ENCODE data around the gene SPOPL. TPM values are rescaled to one million over a fixed set of nuclear protein-coding genes. Genes with fewer than 3 reads are reported as not detected.
A peak's percentile ranks its signal among the peaks of the same experiment; 100 is the strongest.

SPOPL gene
- total and polyA plus RNA-seq, 9 of the 15 experiments (the other 6 are each of a cell fraction or from before 2014, with no cell fraction given) = 0.53 to 6.1 (median 4.1) TPM

DNA sequence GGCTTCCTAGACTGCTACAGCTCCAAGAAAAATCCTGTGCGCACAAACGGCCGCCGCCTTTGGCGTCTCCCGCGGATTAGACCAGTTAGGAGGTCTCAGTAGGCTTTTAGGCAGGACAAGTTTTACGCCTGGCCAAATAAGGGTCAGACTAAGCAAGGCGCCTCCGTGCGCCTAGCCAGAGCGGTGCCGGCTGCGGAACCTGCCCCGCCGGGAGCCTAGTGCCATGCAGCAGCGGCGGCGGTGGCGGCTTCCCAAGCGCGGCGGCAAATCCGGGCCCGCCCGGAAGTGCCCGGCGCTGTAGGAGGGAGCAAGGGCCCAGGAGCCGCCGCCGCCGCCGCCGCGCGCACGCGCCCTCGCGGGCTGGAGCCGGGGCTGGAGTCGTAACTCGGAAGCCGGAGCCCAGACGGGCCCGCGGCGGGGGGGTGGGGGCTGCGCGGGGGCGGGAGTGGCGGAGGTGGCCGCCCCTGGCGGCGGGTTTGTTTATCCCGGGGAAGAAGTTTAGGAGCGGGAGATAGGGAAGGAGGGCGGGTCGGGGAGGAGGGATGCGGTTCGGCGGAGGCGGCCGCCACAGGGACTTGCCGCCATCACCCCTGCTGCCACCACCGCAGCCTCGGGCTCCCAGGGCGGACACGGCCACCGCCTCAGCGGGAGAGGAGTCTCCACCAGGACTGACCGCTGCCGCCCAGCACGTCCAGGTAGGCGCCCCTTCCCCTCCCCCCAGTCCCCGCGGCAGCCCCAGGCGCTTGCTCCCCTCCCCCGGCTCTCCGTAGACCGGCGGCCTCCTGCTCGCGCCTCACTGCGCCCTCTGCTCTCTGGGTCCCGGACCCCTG is at the start of gene SPOPL (continued):
- TF ChIP-seq TRIM24 (IDR thresholded peaks at IDR 0.05) (no peak), HDAC2 (IDR thresholded peaks at IDR 0.05) (no peak), ETS2 (tag; IDR thresholded peaks at IDR 0.05; ENCODE audit: borderline replicate concordance, poor library complexity, severe bottlenecking) (no peak), HMG20B (CRISPR knock-in tag; IDR thresholded peaks at IDR 0.05) (no peak), NFIC (IDR thresholded peaks at IDR 0.05) (0 out of 2 replicates have a peak, but pooled peaks have one; percentile 15), SUPT5H (IDR thresholded peaks at IDR 0.05) (peak; percentile 85), SOX6 (IDR thresholded peaks at IDR 0.05) (no peak), ZNF146 (CRISPR knock-in tag; IDR thresholded peaks at IDR 0.05; ENCODE audit: unreplicated experiment) (no peak), HDAC8 (tag; IDR thresholded peaks at IDR 0.05) (no peak), ZNF586 (CRISPR knock-in tag; conservative IDR thresholded peaks at IDR 0.05) (no peak), XRCC5 (IDR thresholded peaks at IDR 0.05; ENCODE audit: low read depth, low read length) (no peak), POLR2H (tag; IDR thresholded peaks at IDR 0.05; ENCODE audit: low read depth) (peak; percentile 73), ZFP1 (CRISPR knock-in tag; IDR thresholded peaks at IDR 0.05) (no peak), CBX2 (IDR thresholded peaks at IDR 0.05; ENCODE audit: insufficient read depth, low read length, poor library complexity, severe bottlenecking) (no peak), RB1 (IDR thresholded peaks at IDR 0.05; ENCODE audit: low read depth) (peak; percentile 65), NCOR1 (IDR thresholded peaks at IDR 0.05) (no peak), RUNX1 (IDR thresholded peaks at IDR 0.05; ENCODE audit: low read depth) (no peak), TRIM28 (IDR thresholded peaks at IDR 0.05) (no peak), ZNF354B (CRISPR knock-in tag; IDR thresholded peaks at IDR 0.05) (no peak), ZNF696 (CRISPR knock-in tag; conservative IDR thresholded peaks at IDR 0.05) (no peak), SMARCB1 (IDR thresholded peaks at IDR 0.05; ENCODE audit: insufficient read length, low read depth) (no peak), ZNF436 (CRISPR knock-in tag; IDR thresholded peaks at IDR 0.05) (no peak)
- TF ChIP-seq, protein P1, sequence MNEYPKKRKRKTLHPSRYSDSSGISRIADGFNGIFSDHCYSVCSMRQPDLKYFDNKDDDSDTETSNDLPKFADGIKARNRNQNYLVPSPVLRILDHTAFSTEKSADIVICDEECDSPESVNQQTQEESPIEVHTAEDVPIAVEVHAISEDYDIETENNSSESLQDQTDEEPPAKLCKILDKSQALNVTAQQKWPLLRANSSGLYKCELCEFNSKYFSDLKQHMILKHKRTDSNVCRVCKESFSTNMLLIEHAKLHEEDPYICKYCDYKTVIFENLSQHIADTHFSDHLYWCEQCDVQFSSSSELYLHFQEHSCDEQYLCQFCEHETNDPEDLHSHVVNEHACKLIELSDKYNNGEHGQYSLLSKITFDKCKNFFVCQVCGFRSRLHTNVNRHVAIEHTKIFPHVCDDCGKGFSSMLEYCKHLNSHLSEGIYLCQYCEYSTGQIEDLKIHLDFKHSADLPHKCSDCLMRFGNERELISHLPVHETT (CRISPR knock-in tag; conservative IDR thresholded peaks at IDR 0.05 in 1 of 2, IDR thresholded peaks at IDR 0.05 in 1 of 2) = peak in 1 of 2 experiments; percentile 97; a peak in 2 of 4 replicates
- TF ChIP-seq, protein P2, sequence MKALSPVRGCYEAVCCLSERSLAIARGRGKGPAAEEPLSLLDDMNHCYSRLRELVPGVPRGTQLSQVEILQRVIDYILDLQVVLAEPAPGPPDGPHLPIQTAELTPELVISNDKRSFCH (CRISPR knock-in tag; IDR thresholded peaks at IDR 0.05) = no peak
- TF ChIP-seq, protein P2 (tag; IDR thresholded peaks at IDR 0.05) = no peak
- TF ChIP-seq, protein P3, sequence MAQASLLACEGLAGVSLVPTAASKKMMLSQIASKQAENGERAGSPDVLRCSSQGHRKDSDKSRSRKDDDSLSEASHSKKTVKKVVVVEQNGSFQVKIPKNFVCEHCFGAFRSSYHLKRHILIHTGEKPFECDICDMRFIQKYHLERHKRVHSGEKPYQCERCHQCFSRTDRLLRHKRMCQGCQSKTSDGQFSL (CRISPR knock-in tag; IDR thresholded peaks at IDR 0.05) = no peak
- TF ChIP-seq, protein P3 (tag; IDR thresholded peaks at IDR 0.05) = no peak
